Measurements from ENCODE around the gene GOLGA5.

GOLGA5 gene

GRCh38 chr14:92883066-92883465 lies 89.0 kb downstream of the GOLGA5 start:
- DNase-seq (ENCODE audit: low spot score), result no peak

GRCh38 chr14:92884410-92884809 lies 90.3 kb downstream of the GOLGA5 start:
- no peak for DNase-seq (ENCODE audit: low spot score)

GRCh38 chr14:92885279-92886061 lies 91.4 kb downstream of the GOLGA5 start:
- no peak for DNase-seq (ENCODE audit: low spot score)

GRCh38 chr14:92886337-92886736 lies 92.2 kb downstream of the GOLGA5 start:
- no peak for DNase-seq (ENCODE audit: low spot score)

- no peak for DNase-seq (ENCODE audit: low spot score)
Observed at GRCh38 chr14:92887157-92887556, 93.1 kb downstream of the GOLGA5 start.

GRCh38 chr14:92888896-92889295 lies 94.8 kb downstream of the GOLGA5 start:
- DNase-seq (ENCODE audit: low spot score), result no peak

Data from cerebellar cortex (tissue), 1 donor.